Activated T-cell treated with anti-CD3 and anti-CD28 coated beads, Interleukin-2, amount 50 U/mL, for 1 hour (primary cell): ENCODE data around the gene KCNJ8.
"Not testable (repeated sequence)": the region's sequence is repeated elsewhere in the genome, so short reads cannot be mapped to it uniquely, and the experiment has no call there.

ENCODE experiments used
- DNase-seq: peaks from one replicate; pipeline ENCODE4 v3.0.0-alpha.2; 2020

Gene KCNJ8

GRCh38 chr12:21774358-21775132 is at the start of gene KCNJ8:
TSS of gene KCNJ8 (minus strand) at chr12:21774706. CDS start at chr12:21773616, 1,090 bp downstream.
- DNase-seq, result no peak

- DNase-seq, result no peak
Measured at GRCh38 chr12:21823581-21823980, 49.1 kb upstream of the KCNJ8 start.

GRCh38 chr12:21819678-21820077 is 45.2 kb upstream of the KCNJ8 start:
- no peak for DNase-seq

GRCh38 chr12:21819236-21819635 is 44.7 kb upstream of the KCNJ8 start:
- DNase-seq, result no peak

- DNase-seq, result no peak
Measured at GRCh38 chr12:21818627-21819026, 44.1 kb upstream of the KCNJ8 start.

- no peak for DNase-seq
Measured at GRCh38 chr12:21815306-21816062, 41.0 kb upstream of the KCNJ8 start.

- DNase-seq, result no peak
Measured at GRCh38 chr12:21814814-21815213, 40.3 kb upstream of the KCNJ8 start.

- no peak for DNase-seq
Measured at GRCh38 chr12:21814327-21814726, 39.8 kb upstream of the KCNJ8 start.

- DNase-seq, result no peak
Measured at GRCh38 chr12:21813751-21814150, 39.2 kb upstream of the KCNJ8 start.

GRCh38 chr12:21813125-21813524 is 38.6 kb upstream of the KCNJ8 start:
- DNase-seq, result no peak

GRCh38 chr12:21812340-21812739 is 37.8 kb upstream of the KCNJ8 start:
- DNase-seq, result not testable (repeated sequence)

GRCh38 chr12:21809100-21809499 is 34.6 kb upstream of the KCNJ8 start:
- no peak for DNase-seq

- DNase-seq, result no peak
Measured at GRCh38 chr12:21806255-21806654, 31.7 kb upstream of the KCNJ8 start.

GRCh38 chr12:21801522-21802288 is 27.2 kb upstream of the KCNJ8 start:
- no peak for DNase-seq

GRCh38 chr12:21800011-21800410 is 25.5 kb upstream of the KCNJ8 start:
- DNase-seq, result no peak

GRCh38 chr12:21797539-21797938 is 23.0 kb upstream of the KCNJ8 start:
- no peak for DNase-seq

GRCh38 chr12:21795648-21796328 is 21.3 kb upstream of the KCNJ8 start:
- no peak for DNase-seq

GRCh38 chr12:21794807-21795595 is 20.5 kb upstream of the KCNJ8 start:
- not testable (repeated sequence) for DNase-seq

GRCh38 chr12:21789687-21790086 is 15.2 kb upstream of the KCNJ8 start:
- not testable (repeated sequence) for DNase-seq

- no peak for DNase-seq
Measured at GRCh38 chr12:21788089-21788983, 13.8 kb upstream of the KCNJ8 start.

- no peak for DNase-seq
Measured at GRCh38 chr12:21786041-21786531, 11.6 kb upstream of the KCNJ8 start.
